ENCODE measurements around the gene INTS6.

- no peak for TF ChIP-seq POLR2A (IDR thresholded peaks at IDR 0.05)
- TF ChIP-seq, protein P1, sequence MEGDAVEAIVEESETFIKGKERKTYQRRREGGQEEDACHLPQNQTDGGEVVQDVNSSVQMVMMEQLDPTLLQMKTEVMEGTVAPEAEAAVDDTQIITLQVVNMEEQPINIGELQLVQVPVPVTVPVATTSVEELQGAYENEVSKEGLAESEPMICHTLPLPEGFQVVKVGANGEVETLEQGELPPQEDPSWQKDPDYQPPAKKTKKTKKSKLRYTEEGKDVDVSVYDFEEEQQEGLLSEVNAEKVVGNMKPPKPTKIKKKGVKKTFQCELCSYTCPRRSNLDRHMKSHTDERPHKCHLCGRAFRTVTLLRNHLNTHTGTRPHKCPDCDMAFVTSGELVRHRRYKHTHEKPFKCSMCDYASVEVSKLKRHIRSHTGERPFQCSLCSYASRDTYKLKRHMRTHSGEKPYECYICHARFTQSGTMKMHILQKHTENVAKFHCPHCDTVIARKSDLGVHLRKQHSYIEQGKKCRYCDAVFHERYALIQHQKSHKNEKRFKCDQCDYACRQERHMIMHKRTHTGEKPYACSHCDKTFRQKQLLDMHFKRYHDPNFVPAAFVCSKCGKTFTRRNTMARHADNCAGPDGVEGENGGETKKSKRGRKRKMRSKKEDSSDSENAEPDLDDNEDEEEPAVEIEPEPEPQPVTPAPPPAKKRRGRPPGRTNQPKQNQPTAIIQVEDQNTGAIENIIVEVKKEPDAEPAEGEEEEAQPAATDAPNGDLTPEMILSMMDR (IDR thresholded peaks at IDR 0.05 in 4 of 5, conservative IDR thresholded peaks at IDR 0.05 in 1 of 5): no peak
Observed at GRCh38 chr13:51437550-51438127, 15.2 kb downstream of the INTS6 start.
